Right lobe of liver (tissue), 4 donors: ENCODE data around the gene ACTN2.

Experiments used
- POLR2A ChIP-seq: fragments of 450-650 bp; IDR thresholded peaks from one replicate; pipeline ENCODE4 v1.6.1; 2017; ENCODE audit warnings: antibody characterized with exemption, mild to moderate bottlenecking
- TF ChIP-seq, protein P1 (sequence below), 4 donors: fragments of 200-600 bp in 3 of 4; fragments of 450-650 bp in 1 of 4; IDR thresholded peaks; one replicate each; pipeline versions ENCODE4 v1.5.1 to v1.8.0; 2016 to 2022; ENCODE audit warnings: antibody characterized with exemption in 4 of 4, mild to moderate bottlenecking in 2 of 4
- donor health status: DM: no; HTN: no; CAD: no.
- donor health status: DM: no; HTN: no; CAD: no.
- donor health status: DM: no; HTN: yes; CAD: no.

DNA sequence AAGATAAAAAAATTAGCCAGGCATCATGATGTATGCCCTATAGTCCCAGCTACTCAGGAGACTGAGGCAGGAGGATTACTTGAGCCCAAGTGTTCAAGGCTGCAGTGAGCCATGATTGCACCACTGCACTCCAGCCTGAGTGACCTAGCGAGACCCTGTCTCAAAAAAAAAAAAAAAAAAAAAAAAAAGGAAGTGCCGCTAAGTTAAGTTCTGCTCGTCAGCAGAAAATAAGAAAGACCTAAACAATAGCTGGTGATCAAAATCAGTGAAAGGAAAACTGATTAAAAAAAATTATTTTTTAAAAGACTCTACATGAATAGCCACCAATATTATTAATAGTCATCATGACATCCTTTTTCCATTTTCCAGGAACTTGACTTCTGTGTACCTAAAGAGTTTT is 64.6 kb downstream of the ACTN2 start:
- TF ChIP-seq, protein P1, sequence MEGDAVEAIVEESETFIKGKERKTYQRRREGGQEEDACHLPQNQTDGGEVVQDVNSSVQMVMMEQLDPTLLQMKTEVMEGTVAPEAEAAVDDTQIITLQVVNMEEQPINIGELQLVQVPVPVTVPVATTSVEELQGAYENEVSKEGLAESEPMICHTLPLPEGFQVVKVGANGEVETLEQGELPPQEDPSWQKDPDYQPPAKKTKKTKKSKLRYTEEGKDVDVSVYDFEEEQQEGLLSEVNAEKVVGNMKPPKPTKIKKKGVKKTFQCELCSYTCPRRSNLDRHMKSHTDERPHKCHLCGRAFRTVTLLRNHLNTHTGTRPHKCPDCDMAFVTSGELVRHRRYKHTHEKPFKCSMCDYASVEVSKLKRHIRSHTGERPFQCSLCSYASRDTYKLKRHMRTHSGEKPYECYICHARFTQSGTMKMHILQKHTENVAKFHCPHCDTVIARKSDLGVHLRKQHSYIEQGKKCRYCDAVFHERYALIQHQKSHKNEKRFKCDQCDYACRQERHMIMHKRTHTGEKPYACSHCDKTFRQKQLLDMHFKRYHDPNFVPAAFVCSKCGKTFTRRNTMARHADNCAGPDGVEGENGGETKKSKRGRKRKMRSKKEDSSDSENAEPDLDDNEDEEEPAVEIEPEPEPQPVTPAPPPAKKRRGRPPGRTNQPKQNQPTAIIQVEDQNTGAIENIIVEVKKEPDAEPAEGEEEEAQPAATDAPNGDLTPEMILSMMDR (IDR thresholded peaks at IDR 0.05) = no peak
- no peak for TF ChIP-seq POLR2A
